Activated CD4-positive, alpha-beta memory T cell treated with anti-CD3 and anti-CD28 coated beads for 36 hours (primary cell): ENCODE data around the gene MITF. TPM values are rescaled to one million over a fixed set of nuclear protein-coding genes. Genes with fewer than 3 reads are reported as not detected.

Experiments used
- CTCF ChIA-PET: fragments of 350-600 bp; sonication (Branson Sonifier 250); formaldehyde crosslinking; loops from one replicate; lab custom pipeline; 2021; ENCODE audit warnings: antibody characterized with exemption, inconsistent platforms; lab: Charles Lee
- POLR2A ChIA-PET: fragments of 350-600 bp; sonication (Branson Sonifier 250); formaldehyde crosslinking; loops from one replicate; lab custom pipeline; 2021; ENCODE audit warnings: antibody characterized with exemption; lab: Charles Lee
- DNase-seq: peaks from one replicate; pipeline ENCODE4 v3.0.0-alpha.2; 2020
- H3K27ac Mint-ChIP-seq: one replicate; pipeline ENCODE4 v1.8.0; 2021; ENCODE audit warnings: mixed read lengths
- H3K27me3 Mint-ChIP-seq: one replicate; pipeline ENCODE4 v1.8.0; 2021; ENCODE audit warnings: mixed read lengths
- H3K36me3 Mint-ChIP-seq: one replicate; pipeline ENCODE4 v1.8.0; 2021; ENCODE audit warnings: mixed read lengths
- H3K4me1 Mint-ChIP-seq: one replicate; pipeline ENCODE4 v1.8.0; 2021; ENCODE audit warnings: low read depth, mixed read lengths
- H3K4me3 Mint-ChIP-seq: one replicate; pipeline ENCODE4 v1.8.0; 2021; ENCODE audit warnings: mild to moderate bottlenecking, mixed read lengths
- H3K9me3 Mint-ChIP-seq: one replicate; pipeline ENCODE4 v1.8.0; 2021; ENCODE audit warnings: mixed read lengths
- intact Hi-C: fragments of 100-400 bp; cut with micrococcal nuclease; formaldehyde crosslinking; loops from one replicate; pipeline ENCODE4 v1.15.1; 2023
- total RNA-seq, 2 experiments: library from RNA; stranded (reverse); gene quantifications; one replicate each; pipeline ENCODE4 v1.2.3, GENCODE V29; 2021

MITF gene, protein sequence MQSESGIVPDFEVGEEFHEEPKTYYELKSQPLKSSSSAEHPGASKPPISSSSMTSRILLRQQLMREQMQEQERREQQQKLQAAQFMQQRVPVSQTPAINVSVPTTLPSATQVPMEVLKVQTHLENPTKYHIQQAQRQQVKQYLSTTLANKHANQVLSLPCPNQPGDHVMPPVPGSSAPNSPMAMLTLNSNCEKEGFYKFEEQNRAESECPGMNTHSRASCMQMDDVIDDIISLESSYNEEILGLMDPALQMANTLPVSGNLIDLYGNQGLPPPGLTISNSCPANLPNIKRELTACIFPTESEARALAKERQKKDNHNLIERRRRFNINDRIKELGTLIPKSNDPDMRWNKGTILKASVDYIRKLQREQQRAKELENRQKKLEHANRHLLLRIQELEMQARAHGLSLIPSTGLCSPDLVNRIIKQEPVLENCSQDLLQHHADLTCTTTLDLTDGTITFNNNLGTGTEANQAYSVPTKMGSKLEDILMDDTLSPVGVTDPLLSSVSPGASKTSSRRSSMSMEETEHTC
- not detected for total RNA-seq

DNA sequence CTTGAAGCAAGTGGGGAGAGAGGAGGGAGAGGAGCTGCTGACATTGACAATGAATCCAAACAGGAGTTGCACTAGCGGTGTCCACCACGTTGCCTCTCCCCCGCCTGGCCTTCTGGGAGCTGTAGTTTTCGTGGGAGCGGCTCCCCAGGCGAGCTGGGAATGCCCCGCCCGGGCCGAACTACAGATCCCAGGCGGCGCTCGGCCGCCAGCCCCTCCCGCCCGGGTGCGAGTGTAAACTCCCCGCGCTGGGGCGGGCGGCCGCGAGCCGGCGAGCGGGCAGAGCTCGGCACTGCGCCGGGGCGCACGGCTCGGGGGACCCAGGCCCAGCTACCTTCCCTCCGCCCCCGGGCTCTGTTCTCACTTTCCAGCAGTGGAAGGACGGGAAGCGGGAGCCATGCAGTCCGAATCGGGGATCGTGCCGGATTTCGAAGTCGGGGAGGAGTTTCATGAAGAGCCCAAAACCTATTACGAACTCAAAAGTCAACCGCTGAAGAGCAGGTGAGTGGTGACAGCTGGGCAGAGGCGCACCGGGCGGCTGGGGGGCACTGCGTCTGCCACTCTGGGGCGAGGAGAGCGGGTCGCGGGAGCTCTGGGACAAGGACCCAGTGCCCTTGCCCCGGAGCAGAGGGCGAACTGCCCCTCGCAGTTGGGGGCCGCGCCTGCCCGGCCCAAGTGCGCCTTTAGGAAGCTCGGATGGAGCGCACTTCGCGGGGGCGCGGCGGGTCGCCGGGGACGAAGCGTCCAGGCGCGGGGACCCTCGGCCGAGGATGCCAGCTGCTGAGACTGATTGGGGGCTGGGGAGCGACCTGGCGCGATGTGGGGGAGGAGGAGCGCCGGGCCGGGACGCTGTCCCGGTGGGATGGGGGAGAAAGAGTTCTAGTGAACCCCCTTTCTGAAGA, at the start of gene MITF:
Gene MITF (plus strand): TSS at position 261 of the 899 bp plus-strand sequence. CDS start 134 bp downstream, at position 395.
- Mint-ChIP-seq H3K36me3 (no peaks in the 10 kb centered on the region), H3K4me3 (peak within 1 kb of the TSS; percentile 52), H3K4me1 (no peaks in the 10 kb centered on the region), H3K27me3 (peaks cover 47% of the 10 kb centered on the region), H3K27ac (no peak within 1 kb of the TSS), H3K9me3 (no peaks in the 10 kb centered on the region)
- DNase-seq = peak; percentile 62
- ChIA-PET CTCF (no interaction called here), POLR2A (no interaction called here)
- intact Hi-C loops = no loop called here

DNA sequence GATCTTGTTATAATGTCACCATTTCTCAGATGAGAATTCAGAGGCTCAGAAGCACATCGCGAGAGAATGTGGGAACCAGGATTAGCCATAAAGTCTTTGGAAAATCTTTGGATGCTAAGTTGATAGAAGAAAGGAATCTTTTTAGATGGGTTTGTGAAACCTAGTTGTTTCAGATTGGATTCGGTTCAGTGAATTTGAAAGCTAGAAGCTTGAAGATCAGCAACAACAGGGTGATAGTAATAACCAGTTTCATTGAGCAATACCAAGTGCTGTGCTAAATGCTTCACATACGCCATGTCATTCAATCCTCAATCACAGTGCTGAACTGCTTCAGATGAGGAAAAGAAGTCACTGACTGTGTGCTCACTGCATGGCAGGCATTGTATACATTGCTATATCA, 47.4 kb upstream of the MITF start:
- Mint-ChIP-seq H3K36me3 (no peaks in the 10 kb centered on the region), H3K4me3 (no peak overlapping the region), H3K9me3 (no peaks in the 10 kb centered on the region), H3K4me1 (peaks cover 1% of the 10 kb centered on the region), H3K27ac (no peak overlapping the region), H3K27me3 (no peaks in the 10 kb centered on the region)
- POLR2A ChIA-PET = no interaction called here
- intact Hi-C loops = no loop called here
- CTCF ChIA-PET = no interaction called here
- DNase-seq = no peak

DNA sequence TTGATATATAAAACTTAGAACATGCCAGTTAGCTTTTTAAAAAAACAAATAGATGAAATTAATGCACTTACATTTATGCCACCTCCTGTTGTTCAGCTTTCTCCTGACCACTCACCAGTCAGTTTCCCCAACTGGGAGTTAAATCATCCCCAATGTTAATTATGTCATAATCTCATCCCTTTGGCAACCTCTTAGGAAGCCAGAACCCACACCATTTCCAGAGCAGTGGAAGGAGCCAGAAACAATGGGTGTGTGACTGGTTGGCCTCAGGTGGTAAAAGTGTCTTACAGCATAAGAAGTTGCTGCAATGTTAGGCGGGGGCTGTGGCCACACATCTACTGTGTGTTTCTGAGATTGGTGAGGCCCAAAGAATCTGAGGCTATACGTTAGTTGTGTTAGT, 46.5 kb upstream of the MITF start:
- CTCF ChIA-PET = no interaction called here
- no peaks in the 10 kb centered on the region for H3K4me1 Mint-ChIP-seq
- H3K27me3 Mint-ChIP-seq = no peaks in the 10 kb centered on the region
- intact Hi-C loops = no loop called here
- no peak overlapping the region for H3K27ac Mint-ChIP-seq
- no peaks in the 10 kb centered on the region for H3K9me3 Mint-ChIP-seq
- H3K36me3 Mint-ChIP-seq = no peaks in the 10 kb centered on the region
- no peak overlapping the region for H3K4me3 Mint-ChIP-seq
- POLR2A ChIA-PET = no interaction called here
- DNase-seq = no peak

DNA sequence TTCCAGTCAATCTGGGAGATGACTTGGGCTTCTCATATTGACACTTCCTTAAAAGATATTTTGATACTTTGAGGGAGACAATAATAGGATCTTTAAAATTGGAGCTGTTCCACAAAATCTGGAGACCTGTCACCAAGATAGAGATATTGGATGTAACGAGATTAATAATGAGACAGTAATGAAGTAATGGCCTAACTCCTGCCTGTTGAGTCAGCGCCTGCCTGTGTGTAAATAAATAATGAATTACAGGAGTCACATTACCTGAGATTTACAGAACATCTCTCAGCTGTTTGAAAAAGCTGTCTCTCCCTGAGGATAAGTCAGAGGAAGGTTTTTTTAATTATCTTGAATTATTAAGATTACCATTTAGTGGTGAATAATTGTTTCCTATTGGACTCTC, 43.8 kb upstream of the MITF start:
- intact Hi-C loops = no loop called here
- ChIA-PET CTCF (no interaction called here), POLR2A (no interaction called here)
- Mint-ChIP-seq H3K36me3 (no peaks in the 10 kb centered on the region), H3K4me3 (no peak overlapping the region), H3K27ac (no peak overlapping the region), H3K9me3 (peaks cover 2% of the 10 kb centered on the region), H3K4me1 (no peaks in the 10 kb centered on the region), H3K27me3 (no peaks in the 10 kb centered on the region)
- DNase-seq = no peak

DNA sequence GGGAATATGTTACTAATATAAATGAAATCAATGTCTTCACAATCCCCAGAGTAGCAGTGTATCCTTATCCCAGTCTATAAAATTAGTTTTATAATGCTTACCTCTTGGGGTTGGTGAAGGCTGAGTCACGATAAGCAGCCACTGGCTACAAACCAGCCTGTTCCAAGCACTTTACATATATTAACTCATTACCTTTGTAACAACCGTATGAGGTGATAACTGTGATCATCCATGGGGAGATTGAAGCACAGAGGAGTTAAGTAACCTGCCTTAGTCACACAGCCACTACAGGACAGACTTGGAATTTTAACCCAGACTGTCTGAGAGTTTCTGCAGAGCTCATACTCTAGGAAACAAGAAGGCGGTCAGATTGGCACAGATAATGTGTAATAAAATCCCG, 43.3 kb upstream of the MITF start:
- intact Hi-C loops = no loop called here

DNA sequence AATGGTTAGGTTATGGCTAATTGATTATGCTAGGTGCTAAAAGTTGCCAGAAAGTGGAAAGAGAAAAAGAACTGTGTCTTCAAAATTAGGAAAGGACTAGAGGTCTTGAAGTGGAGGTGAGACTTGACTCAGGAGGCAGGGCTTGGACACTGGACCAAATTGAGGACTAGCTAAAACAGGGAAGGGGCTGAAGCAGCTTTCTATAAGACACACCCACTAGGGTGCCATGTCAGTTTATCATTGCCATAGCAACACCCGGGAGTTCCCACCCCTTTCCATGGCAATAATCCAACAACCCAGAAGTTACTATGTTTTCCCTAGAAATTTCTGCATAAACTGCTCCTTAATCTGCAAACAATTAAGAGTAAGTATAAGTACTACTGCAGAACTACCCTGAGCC, 42.9 kb upstream of the MITF start:
- intact Hi-C loops = no loop called here

More for the DNA sequence above, 43.3 kb upstream of the MITF start:
- peaks cover 6% of the 10 kb centered on the region for H3K9me3 Mint-ChIP-seq
- H3K27ac Mint-ChIP-seq = no peak overlapping the region
- H3K36me3 Mint-ChIP-seq = no peaks in the 10 kb centered on the region
- ChIA-PET POLR2A (no interaction called here), CTCF (no interaction called here)
- no peaks in the 10 kb centered on the region for H3K4me1 Mint-ChIP-seq
- no peaks in the 10 kb centered on the region for H3K27me3 Mint-ChIP-seq
- no peak for DNase-seq
- H3K4me3 Mint-ChIP-seq = no peak overlapping the region

DNA sequence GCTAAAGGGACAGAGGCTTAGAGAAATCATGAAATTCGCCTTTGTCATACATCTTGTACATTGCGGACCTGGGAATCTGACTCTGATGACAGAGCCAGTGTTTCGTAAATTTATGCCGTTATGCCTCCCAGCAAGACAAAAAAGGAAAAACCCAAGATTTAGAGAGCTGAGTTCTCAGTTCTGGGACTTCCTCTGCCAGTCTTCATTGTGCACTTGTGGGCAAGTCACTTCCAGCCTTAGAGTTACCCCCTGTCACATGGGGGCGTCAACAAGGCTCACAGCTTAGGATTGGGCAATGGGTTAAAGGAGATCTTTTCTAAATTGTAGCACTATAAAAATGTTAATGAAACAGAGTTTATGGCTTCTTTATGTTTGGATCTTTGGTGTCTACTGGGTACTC, 41.9 kb upstream of the MITF start:
- CTCF ChIA-PET = no interaction called here

More for the DNA sequence above, 42.9 kb upstream of the MITF start:
- DNase-seq = no peak
- H3K9me3 Mint-ChIP-seq = peaks cover 11% of the 10 kb centered on the region
- CTCF ChIA-PET = no interaction called here
- POLR2A ChIA-PET = no interaction called here
- H3K4me1 Mint-ChIP-seq = no peaks in the 10 kb centered on the region
- no peaks in the 10 kb centered on the region for H3K27me3 Mint-ChIP-seq
- H3K4me3 Mint-ChIP-seq = no peak overlapping the region
- H3K36me3 Mint-ChIP-seq = no peaks in the 10 kb centered on the region
- no peak overlapping the region for H3K27ac Mint-ChIP-seq

DNA sequence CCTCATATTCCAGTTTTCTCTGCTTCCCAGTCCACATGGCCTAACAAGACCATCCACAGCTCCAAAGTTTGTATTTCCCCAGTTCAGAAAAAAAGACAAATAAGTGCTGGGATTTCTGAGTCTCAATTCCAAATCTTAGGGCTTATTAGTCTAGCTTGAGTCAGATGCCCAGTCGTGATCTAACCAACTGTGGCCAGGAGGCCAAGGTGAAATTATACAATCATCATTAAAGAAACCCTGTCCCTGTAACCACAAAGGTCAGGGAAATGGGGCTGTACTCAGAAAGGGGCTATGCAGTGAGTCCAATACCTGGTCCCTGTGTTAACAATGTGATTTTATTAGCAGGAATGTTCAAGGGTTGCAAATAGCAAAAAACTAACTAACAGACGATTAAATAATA, 40.5 kb upstream of the MITF start:
- Mint-ChIP-seq H3K27me3 (no peaks in the 10 kb centered on the region), H3K4me3 (no peak overlapping the region), H3K4me1 (no peaks in the 10 kb centered on the region), H3K36me3 (no peaks in the 10 kb centered on the region), H3K9me3 (peaks cover 11% of the 10 kb centered on the region), H3K27ac (no peak overlapping the region)
- ChIA-PET POLR2A (no interaction called here), CTCF (no interaction called here)
- no peak for DNase-seq
- intact Hi-C loops = no loop called here

More for the DNA sequence above, 41.9 kb upstream of the MITF start:
- intact Hi-C loops = no loop called here
- POLR2A ChIA-PET = no interaction called here
- Mint-ChIP-seq H3K4me1 (no peaks in the 10 kb centered on the region), H3K4me3 (no peak overlapping the region), H3K9me3 (peaks cover 11% of the 10 kb centered on the region), H3K27ac (no peak overlapping the region), H3K27me3 (no peaks in the 10 kb centered on the region), H3K36me3 (no peaks in the 10 kb centered on the region)
- no peak for DNase-seq

DNA sequence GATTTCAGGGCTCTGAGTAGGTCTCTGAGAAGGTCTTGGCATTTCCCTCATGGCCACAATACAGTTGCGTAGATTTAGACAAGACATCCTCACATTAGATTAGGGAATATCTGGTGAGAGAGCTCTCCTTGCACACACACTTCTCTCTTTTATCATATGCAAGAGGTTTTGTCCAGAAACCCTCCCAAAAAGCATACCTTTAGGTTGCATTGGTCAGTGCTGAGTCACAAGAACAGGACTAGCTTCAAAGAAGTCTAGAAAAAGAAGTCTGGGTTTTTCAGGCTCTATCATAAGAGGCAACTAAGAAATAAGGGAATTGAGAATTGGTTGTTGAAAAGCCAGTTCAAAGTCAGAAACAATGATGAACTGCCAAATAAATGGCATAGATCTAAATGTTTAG, 40.1 kb upstream of the MITF start:
- no peak overlapping the region for H3K27ac Mint-ChIP-seq
- no peaks in the 10 kb centered on the region for H3K36me3 Mint-ChIP-seq
- H3K4me1 Mint-ChIP-seq = no peaks in the 10 kb centered on the region
- intact Hi-C loops = no loop called here
- DNase-seq = no peak
- H3K27me3 Mint-ChIP-seq = no peaks in the 10 kb centered on the region
- CTCF ChIA-PET = interaction anchor here (1.2 kb wide), 1 partner anchor 10 kb away, joined by 3 read pairs; no protein-coding TSS in a partner anchor
- POLR2A ChIA-PET = no interaction called here
- H3K4me3 Mint-ChIP-seq = no peak overlapping the region
- peaks cover 11% of the 10 kb centered on the region for H3K9me3 Mint-ChIP-seq

DNA sequence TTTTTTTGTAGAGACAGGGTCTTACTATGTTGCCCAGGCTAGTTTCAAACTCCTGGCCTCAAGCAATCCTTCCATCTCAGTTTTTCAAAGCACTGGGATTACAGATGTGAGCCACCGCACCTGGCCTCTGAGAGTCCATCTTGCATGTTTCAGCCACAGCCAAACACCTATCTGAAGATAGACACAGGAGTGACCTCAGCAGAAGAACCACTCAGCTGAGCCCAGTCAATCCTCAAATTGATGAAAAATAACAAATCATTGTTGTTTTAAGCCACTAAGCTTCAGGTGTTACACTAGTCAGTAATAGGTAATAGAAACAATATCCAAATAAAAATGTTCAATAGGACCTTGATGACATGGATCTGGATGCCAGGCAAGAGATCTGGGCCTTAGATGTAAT, 38.3 kb upstream of the MITF start:
- Mint-ChIP-seq H3K36me3 (no peaks in the 10 kb centered on the region), H3K9me3 (peaks cover 11% of the 10 kb centered on the region), H3K4me3 (no peak overlapping the region), H3K4me1 (no peaks in the 10 kb centered on the region), H3K27me3 (no peaks in the 10 kb centered on the region), H3K27ac (no peak overlapping the region)
- DNase-seq = no peak
- intact Hi-C loops = no loop called here
- POLR2A ChIA-PET = no interaction called here
- CTCF ChIA-PET = no interaction called here

DNA sequence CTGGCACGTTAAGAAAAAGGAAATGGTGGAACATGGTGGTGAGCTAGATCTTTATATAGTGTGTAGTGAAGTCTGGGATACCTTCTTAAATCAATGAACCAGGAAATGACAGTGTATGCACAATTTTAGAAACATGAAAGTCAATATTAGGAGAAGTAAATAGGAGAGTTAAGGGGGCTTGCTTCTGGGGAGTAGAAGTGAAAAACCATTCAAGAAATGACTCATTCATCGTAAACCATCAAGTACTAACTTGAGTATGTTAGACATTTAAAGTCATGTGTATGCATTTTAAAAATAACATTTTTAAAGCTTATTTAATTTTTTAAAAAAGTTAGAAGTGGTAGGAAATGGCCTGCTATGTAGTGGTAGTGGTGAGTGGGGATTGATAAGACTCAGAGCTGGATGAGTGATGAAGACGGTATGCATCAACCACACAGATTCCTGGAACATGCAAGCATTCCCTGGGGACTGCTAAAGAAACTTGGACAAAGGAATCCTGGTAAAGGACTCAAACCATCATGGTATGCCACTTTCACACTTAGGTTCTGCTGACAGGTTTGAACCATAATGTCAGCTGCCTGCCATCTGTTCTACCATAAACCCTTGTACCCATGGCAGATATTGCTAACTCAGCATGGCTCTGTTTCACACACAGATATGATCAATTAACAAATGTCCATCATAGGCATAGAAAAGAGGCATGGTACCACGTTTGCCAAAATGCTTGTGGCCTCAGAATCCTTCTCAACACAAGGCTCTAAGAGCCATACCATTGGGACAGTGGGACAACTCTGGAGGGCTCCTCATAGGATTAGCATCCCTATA, 28.9 kb upstream of the MITF start:
- H3K27ac Mint-ChIP-seq = no peak overlapping the region
- intact Hi-C loops = no loop called here
- ChIA-PET CTCF (interaction anchor here (1.2 kb wide), 1 partner anchor 11 kb away, joined by 3 read pairs; no protein-coding TSS in a partner anchor), POLR2A (no interaction called here)
- H3K4me1 Mint-ChIP-seq = no peaks in the 10 kb centered on the region
- H3K36me3 Mint-ChIP-seq = no peaks in the 10 kb centered on the region
- H3K27me3 Mint-ChIP-seq = no peaks in the 10 kb centered on the region
- H3K9me3 Mint-ChIP-seq = no peaks in the 10 kb centered on the region
- H3K4me3 Mint-ChIP-seq = no peak overlapping the region
- DNase-seq = no peak

DNA sequence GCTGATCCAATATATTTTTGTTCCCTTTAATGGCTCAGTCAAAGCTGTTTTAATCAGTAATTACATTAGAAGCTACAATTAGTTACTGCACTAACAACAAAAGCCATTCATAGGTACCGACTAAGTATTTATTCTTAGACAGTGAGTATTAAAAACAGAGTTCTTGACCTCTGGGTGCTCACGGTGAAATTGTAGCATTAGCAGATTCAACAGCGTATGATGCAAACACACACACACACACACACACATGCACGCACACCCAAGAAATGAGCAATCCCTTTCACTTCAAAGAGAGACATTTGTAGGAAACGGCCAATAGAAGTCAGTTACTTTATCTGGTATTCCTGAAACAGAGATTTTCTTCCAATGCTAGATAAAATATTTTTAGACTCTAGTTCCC, 27.0 kb upstream of the MITF start:
- Mint-ChIP-seq H3K27ac (no peak overlapping the region), H3K9me3 (no peaks in the 10 kb centered on the region), H3K36me3 (no peaks in the 10 kb centered on the region), H3K4me1 (no peaks in the 10 kb centered on the region), H3K27me3 (no peaks in the 10 kb centered on the region), H3K4me3 (no peak overlapping the region)
- CTCF ChIA-PET = no interaction called here
- DNase-seq = no peak
- intact Hi-C loops = no loop called here
- POLR2A ChIA-PET = no interaction called here
